ENCODE measurements around the gene BIN1.

- TF ChIP-seq CTCF (IDR thresholded peaks at IDR 0.05) = no peak
- no peak for TF ChIP-seq POLR2AphosphoS5 (IDR thresholded peaks at IDR 0.05; ENCODE audit: low read depth, low read length)
- no peak for TF ChIP-seq REST (IDR thresholded peaks at IDR 0.05; ENCODE audit: insufficient read depth in 1 of 2, low read depth in 2 of 2, low read length in 1 of 2)
Observed at GRCh38 chr2:127020536-127020935, 86.4 kb downstream of the BIN1 start.

Measured in Panc1 (cell line).